GM18502 (cell line): ENCODE results near the gene IL7R.
"Not testable (repeated sequence)": the region's sequence is repeated elsewhere in the genome, so short reads cannot be mapped to it uniquely, and the experiment has no call there.

Experiments
- ATAC-seq: cut with Tn5 transposase; IDR thresholded peaks from one replicate; pipeline ENCODE4 v1.9.1; 2021; ENCODE audit warnings: mild to moderate bottlenecking; ENCODE audit not compliant: unreplicated experiment, poor library complexity

The IL7R gene

DNA sequence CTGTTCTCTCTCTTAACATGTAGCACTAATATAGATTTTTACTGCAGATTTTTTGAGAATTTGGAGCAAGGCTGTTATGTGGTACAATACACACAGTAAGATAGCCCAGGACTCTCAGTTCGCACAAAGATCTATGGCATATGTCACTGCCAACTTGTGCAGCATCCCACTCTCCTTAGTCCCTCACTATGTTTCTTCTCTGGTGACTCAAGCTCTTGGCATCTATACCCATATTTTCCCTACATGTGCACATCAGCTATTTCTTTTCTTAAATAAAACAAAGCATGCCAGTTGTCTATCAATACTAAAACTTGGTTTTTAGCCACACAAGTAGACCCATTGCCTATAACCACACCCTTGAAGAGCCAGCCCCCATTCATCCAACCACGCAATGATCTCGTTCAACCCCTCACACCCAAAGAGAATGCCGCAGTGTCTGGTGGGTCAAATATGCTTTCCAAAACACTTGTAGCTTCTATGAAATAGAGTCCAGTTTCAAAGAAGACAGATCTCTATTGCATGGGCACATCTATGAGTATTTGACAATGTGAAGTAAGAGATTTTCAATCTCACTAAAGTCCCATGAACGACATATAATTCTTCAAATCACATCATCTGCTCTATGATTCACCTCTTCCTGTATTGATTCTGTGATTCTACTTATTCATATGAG, 18.2 kb upstream of the IL7R start:
- no peak for ATAC-seq

DNA sequence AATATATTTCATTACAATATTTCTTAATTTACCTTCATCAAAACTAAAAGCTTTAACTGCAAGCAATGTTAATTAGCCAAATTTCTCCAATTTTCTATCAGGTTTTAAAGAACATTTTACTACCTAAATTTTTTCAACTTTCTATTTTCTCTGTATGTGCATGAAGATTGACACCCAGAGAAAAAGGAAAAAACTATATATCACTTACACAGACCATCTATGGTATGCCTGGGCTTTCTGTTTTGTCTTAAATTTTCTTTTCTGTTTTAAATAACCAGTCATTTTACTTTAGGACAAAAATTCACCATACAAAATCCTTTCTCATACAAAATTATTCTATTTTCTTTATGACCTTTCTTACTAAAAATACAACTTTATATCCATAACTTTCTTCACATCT, 13.8 kb upstream of the IL7R start:
- no peak for ATAC-seq

DNA sequence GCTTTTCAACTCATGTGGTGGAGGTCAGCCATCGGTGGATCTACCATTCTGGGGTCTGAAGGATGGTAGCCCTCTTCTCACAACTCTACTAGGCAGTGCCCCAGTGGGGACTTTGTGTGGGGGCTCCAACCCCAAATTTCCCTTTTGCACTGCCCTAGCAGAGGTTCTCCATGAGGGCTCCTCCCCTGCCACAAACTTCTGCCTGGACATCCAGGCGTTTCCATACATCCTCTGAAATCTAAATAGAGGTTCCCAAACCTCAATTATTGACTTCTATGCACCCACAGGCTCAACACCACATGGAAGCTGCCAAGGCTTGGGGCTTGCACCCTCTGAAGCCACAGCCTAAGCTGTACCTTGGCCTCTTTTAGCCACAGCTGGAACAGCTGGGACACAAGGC, 11.2 kb upstream of the IL7R start:
- not testable (repeated sequence) for ATAC-seq

DNA sequence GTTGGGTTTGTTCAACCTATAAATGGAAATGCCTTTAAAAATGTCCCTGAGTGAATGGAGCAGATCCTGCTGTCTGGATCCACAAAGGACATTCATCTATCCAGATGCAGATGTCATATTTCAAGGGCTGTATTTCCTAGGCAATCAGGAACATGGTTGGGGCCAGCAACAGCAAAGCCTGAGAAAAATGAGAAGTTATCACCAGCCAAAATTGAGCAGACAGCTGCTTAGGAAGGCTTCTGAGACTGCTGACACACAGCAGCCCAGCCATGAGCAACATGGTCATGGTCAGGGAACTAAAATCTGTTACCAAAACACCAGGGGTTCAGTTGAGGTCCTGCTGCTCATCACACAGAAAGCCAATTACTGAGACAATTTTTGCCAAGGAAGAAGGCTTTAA, 9.2 kb upstream of the IL7R start:
- no peak for ATAC-seq

DNA sequence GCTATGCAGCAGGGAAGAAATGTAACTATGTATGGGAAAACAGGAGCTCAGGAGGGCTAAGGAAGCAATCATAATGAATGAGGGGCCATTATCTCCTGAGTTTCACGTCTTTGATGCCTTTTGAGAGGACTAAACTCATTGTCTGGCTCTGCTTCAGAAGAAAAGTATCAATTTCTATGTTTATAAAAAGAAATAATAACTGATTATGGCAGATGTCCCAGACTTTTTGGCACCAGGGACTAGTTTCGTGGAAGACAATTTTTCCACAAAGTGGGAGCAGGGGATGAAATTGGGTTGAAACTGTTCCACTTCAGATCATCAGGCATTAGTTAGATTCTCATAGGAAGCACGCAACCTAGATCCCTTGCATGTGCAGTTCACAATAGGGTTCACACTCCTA, 8.7 kb upstream of the IL7R start:
- ATAC-seq = no peak

DNA sequence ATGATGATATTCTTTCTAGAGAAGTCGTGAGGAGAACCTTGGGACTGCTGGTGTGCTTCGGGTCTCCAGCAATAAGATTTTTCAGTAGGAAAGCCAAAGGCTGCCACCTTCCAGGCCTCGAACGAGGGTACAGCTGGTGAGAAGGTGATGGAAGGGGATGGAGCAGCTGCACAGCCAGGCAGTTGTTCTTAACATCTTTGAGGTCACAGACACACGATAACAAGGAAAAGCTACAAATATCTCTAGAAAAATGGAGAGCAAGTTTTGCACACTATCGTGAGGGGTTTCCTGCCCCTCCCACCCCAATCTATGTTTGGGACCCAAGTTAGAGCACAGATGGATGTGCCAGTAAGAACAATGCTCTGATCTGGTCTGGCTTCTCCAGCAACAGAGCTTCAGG, 6.8 kb upstream of the IL7R start:
- ATAC-seq = no peak

DNA sequence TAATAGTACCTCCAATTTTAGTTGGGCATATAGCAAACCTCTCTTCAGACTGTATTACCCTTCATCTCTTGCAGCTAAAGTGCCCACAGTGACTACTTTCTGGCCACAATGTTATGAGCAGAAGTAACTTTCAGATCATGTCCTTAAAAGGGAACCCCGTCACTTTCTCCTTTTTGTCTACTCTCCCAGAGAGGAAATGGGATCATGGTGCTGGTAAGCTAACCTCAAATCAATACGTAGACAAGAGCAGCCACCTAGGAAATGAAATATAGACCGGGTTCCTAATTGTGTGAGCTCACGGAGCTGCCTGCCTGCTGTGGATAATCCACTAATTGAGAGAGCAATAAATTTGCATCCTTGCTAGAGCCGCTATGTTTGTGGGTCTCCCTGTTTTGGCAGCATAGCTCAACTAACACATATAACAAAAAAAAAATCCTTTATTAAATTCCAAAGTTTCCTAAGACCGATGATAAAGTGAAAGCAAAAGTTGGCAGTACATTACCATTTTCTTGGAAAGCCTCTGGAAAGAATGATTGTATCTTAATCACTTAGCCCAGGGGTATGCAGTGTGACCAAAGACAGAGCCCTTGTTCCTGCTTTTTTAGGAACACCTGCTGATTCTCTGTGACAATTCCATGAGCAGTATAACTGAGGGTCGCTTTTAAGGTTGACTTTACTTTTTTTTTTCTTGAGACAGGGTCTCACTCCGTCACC, 5.6 kb upstream of the IL7R start:
- ATAC-seq = no peak

DNA sequence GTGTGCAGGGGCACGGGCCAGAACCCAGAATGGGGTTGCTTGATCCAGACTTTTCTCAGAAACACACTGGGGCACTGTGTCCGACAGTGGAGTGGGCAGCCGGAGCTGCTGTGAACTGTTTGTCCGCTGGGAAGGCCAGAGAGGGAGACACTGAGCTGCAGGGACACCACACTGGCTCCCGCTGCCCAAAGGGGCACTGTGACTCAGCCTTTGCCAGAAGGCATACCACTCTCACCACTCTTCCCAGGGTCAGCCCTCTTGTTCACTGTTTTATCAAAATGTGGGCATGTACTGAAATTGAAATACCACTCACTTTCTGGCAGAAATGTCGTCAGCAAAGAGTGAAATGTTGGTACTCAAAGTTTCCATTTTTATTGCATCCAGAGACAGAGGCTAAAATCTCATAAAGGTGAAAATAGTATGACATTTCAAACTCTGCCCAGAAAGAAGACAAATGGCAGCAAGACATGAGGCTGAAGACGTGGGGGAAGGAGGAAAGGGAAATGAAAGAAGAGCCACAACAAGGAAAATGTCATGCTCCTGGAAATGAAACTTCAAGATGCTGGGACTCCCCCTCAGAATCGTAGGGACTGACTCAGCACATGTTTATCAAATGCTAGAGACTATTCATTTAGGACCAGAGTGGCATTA, 4.5 kb upstream of the IL7R start:
- ATAC-seq = peak; percentile 64

DNA sequence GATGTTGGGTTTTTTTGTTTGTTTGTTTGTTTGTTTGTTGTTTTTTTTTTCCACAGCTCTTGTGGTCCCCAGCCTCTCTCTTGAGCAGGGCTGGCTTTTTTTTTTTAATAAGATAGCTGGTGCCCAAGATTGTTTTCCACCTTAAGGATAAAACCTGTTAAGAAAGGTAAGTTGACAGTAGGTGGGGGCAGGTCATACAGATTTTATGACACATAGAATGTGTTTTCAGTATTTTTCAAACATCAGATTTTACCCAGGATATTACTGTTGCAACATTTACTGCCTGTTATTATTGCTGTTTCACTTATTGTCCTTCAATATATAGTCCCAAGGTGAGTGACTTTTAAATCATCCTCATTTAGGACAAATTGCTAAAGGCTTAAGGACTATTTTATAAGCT, 3.9 kb upstream of the IL7R start:
- no peak for ATAC-seq

DNA sequence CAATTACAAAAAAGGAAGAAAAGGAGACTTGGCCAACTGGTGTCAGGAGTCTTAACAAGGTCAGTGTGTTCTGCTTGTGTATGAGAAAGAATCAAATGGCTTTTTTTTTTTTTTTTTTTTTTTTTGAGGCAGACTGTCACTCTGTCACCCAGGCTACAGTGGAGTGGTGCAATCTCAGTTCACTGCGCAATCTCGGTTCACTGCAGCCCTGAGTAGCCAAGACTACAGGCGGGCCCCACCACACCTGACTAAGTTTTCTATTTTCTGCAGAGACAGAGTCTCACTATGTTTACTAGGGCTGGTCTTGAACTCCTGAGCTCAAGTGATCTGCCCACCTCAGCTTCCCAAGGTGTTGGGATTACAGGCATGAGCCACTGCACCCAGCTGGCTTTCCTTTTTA, 3.1 kb upstream of the IL7R start:
- ATAC-seq = no peak

DNA sequence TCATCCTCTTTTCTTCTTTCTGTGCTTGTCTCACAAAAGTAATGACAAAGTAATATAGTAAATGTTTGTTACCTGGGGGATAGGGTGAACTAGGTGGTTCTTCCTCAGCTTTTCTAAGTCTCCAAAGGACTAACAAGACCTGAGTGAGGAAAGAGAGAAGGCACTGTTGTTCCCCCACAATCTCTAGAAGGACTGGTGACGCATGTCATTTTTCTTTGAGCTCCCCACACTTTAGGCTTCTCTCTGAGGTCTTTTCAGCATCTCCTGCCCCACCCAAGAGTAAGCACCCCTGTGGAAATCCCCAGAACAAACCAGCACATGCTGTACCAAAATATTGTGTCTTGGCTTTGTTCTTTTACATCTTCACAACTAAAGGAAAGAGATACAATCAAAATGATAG, 2.4 kb upstream of the IL7R start:
- ATAC-seq = no peak

DNA sequence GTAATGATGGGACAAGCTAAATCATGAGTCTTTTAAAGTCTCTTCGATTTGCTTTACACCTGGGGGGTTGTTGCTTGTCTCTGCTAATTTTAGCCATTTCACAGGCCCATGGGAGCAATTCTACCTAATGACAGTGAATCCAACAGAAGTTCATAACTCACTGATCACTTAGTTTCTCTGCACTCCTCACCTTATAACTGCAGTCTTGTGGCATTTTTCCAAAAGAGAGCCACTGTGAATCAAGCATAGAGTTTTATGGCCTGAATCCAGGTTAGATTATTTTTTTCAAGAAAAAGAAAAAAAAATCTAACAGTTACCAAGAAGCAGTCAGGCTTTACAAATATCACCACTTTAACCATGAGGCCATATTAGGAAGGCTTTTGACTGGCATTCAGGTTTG, 1.5 kb upstream of the IL7R start:
- ATAC-seq = no peak

DNA sequence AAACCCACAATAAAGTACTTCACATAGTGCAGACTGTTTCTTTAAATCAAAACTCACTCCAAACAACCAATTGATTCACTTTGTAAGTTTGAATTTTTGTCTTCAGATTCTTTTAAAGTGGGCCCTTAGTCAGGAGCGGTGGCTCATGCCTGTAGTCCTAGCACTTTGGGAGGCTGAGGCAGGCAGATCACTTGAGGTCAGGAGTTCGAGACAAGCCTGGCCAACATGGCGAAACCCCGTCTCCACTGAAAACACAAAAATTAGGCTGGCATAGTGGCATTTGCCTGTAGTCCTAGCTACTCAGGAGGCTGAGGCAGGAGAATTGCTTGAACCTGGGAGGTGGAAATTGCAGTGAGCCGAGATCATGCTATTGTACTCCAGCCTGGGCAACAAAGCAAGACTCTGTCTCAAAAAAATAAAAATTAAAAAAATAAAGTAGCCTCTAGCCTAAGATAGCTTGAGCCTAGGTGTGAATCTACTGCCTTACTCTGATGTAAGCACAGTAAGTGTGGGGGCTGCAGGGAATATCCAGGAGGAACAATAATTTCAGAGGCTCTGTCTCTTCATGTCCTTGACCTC, 416 bp upstream of the IL7R start:
- ATAC-seq = not testable (repeated sequence)

DNA sequence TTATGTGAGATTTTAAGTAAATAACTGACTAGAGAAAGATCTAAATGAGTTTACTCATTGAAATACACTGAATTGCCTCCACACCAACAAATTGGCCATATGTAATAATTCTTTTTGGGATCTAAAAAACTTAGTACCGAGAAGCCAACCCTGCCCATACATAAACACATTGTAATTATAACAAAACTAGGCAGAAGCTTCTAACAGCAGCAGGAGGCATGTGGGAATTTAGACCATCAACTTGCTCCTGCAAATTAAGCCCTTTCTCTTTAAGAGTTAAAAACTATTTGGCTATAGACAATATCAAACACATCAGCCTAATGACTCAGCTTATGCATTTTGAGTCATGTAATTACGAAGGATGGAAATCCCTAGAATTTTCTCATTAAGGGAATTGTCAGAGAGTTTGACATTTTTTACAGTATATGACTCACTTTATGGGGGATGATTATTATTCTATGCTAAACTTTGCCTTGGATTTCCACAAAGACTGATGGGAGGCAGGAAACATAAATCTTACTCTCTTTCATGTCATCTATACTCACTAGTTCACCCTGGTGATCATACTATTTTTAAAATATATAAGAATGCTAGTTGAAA, 1.0 kb downstream of the IL7R start:
- no peak for ATAC-seq

DNA sequence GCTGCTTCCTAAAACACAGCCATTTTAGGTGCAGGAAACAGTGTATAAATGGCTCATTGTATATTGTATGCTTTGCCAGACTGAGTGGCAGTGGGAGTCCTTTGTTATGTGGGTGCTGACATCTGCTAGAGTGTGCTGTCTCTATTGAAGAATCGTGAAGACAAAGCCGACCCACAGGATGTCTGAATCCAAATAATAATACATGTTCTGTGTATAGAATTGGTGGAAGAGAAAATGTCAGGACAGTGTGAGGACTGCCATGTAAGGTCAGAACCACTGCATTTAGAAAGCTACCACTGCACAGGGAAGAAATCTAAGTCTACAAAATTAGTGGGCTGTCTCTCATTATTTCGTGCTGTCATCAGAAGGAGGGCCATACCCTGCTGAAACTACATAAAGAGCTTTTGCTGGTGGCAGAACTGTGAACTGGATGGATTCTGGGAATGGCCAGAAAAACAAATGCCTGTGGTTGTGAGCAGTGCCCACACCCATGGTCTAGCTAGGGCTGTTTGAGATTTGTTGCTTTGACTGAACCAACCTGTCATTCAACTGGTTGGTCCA, 2.5 kb downstream of the IL7R start:
- ATAC-seq = no peak

DNA sequence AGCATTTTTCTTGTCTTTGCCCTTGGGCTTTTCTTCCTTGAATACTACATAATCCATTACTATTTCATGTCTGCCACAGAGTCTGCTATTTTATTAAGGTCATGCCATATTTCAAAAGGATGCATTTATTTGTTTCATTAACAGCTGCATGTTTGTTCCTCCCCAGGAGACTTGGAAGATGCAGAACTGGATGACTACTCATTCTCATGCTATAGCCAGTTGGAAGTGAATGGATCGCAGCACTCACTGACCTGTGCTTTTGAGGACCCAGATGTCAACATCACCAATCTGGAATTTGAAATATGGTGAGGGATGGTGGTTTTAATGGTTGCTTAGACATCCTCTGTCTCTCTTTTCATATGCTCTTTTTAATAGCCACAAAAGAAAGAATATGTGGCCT, 4.0 kb downstream of the IL7R start:
- ATAC-seq = no peak

DNA sequence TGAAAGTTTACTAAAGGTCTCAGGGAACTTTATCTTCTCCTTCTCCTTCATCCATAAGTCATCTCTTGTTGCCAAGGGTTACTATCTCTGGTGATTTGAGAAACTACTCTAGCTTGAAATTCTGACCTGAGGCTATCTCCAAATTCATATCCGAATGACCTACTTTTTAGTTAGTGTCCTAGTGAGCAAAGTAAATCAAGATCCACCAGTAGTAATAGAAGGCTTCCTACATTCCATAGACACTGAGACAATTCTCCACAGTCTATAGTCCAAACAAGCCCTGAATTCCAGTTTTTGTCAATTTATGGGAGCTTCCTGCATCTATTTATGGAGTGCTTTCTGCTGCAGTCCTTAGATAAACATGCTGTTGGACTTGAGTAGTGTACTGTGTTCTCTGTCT, 5.0 kb downstream of the IL7R start:
- ATAC-seq = no peak

DNA sequence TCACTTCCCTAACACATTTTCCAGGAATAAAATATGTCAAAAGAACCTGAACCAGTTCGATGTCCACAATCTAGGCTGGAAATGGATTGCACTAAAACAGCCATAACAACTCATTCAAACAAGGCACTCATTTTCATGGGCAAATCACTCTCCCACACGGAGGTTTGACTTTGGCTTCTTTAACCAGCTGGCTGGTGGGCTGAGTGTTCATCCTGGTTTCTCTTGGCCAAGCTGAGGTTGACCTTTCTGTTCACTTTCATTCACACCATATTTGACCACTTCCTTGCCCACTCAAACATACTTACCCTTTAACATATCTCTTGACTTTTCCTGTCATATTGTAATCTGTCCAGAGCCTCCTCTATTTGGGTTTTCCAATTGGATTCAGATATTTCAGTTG, 5.4 kb downstream of the IL7R start:
- no peak for ATAC-seq

DNA sequence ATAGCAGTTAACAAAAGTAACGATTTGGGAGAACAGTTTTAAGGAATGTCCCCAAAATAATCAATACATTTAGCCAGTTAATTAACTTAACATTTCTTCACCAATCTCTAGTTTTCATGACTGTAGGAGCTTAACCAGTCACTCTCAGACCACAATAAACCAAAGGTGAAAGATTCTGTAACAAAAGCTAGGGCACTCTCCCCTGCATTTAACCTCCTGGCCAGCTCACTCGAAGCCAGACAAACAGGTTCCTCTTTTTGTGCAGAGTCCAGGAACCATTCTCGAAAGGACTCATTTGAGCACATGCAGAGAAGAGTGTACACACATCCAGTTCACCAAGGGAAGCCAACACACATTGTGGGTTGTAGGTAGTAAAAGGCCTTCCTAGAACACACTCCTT, 6.5 kb downstream of the IL7R start:
- peak; percentile 83 for ATAC-seq

DNA sequence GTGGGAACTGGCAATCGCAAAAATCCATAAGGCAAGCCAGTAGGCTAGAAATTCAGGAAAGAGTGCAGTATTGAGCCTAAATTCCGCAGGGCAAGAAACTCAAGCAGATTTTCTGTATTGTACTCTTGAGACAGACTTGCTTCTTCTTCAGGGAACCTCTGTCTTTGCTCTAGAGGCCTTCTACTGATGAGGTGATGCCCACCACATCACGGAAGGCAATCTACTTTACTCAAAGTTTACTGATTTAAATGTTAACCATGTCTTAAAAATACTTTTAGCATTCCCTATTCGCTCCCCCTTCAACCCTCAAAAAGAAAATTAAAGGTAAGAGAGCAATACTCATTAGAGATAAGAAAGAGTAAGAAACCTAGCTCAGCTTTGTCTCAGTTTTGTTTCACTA, 11.3 kb downstream of the IL7R start:
- ATAC-seq = no peak
